HepG2 (cell line): ENCODE results near the gene BCAS3. TPM values are rescaled to one million over a fixed set of nuclear protein-coding genes. Genes with fewer than 3 reads are reported as not detected.

ENCODE experiments used
- ARID2 ChIP-seq: sonication (generic); formaldehyde crosslinking; IDR thresholded peaks from 2 replicates; pipeline ENCODE4 v1.8.1; 2022; ENCODE audit warnings: mild to moderate bottlenecking, missing genetic modification reagents, borderline replicate concordance
- ATF7 ChIP-seq, 2 experiments: fragments of 450-650 bp in 1 of 2; sonication (generic) in 1 of 2; formaldehyde crosslinking in 1 of 2; IDR thresholded peaks; 2 replicates each; pipeline versions ENCODE4 v1.4.0 to v1.6.1; 2016 to 2020; ENCODE audit warnings: antibody characterized with exemption in 1 of 2, mild to moderate bottlenecking in 1 of 2, missing genetic modification reagents in 1 of 2
- CREB1 ChIP-seq, 2 experiments: fragments of 450-650 bp in 1 of 2; IDR thresholded peaks; 2 replicates each; pipeline ENCODE4 v1.6.1; 2016 to 2017; ENCODE audit warnings: control low read depth in 1 of 2, mild to moderate bottlenecking in 1 of 2, missing compliant biosample characterization in 1 of 2, missing genetic modification characterization in 1 of 2
- HES4 ChIP-seq: sonication (generic); formaldehyde crosslinking; IDR thresholded peaks from 2 replicates; pipeline ENCODE4 v1.9.0; 2021; ENCODE audit warnings: mild to moderate bottlenecking, missing genetic modification reagents, borderline replicate concordance
- PCBP1 ChIP-seq: fragments of 200-400 bp; formaldehyde crosslinking; IDR thresholded peaks from 2 replicates; pipeline ENCODE4 v1.6.1; 2017; ENCODE audit warnings: mild to moderate bottlenecking, low read depth, low read length, borderline replicate concordance
- RFX3 ChIP-seq: IDR thresholded peaks from 2 replicates; pipeline ENCODE4 v1.6.1; 2016; ENCODE audit warnings: missing biosample characterization, missing genetic modification reagents
- RORA ChIP-seq: sonication (generic); formaldehyde crosslinking; IDR thresholded peaks from 2 replicates; pipeline ENCODE4 v1.5.0; 2020; ENCODE audit warnings: mild to moderate bottlenecking, missing genetic modification reagents, moderate library complexity
- ZNF160 ChIP-seq: sonication (generic); formaldehyde crosslinking; IDR thresholded peaks from 2 replicates; pipeline ENCODE4 v1.8.0; 2022; ENCODE audit warnings: mild to moderate bottlenecking, inconsistent platforms, missing genetic modification reagents
- ZNF326 ChIP-seq: sonication (generic); formaldehyde crosslinking; IDR thresholded peaks from 2 replicates; pipeline ENCODE4 v1.4.0; 2020; ENCODE audit warnings: missing genetic modification reagents, borderline replicate concordance
- ZNF792 ChIP-seq: IDR thresholded peaks from 2 replicates; pipeline ENCODE4 v1.6.1; 2016
- ZSCAN21 ChIP-seq: sonication (generic); formaldehyde crosslinking; IDR thresholded peaks from 2 replicates; pipeline ENCODE4 v1.8.0; 2022; ENCODE audit warnings: mild to moderate bottlenecking, missing genetic modification reagents, moderate library complexity, borderline replicate concordance
- polyA plus RNA-seq, 8 experiments: library from polyadenylated mRNA; depleted of rRNA in 3 of 8; stranded (reverse) in 7 of 8; unstranded in 1 of 8; fragments of >200 nt; fragmentation: Illumina TruSeq in 4 of 8; extraction: Trizol in 4 of 8; gene quantifications; 2 replicates each; pipeline versions ENCODE4 v1.2.1 to v1.2.3, GENCODE V29; 2011 to 2016; ENCODE audit warnings: low read depth in 4 of 8, missing spikeins in 1 of 8, mixed read lengths in 1 of 8; ENCODE audit not compliant: insufficient read depth in 1 of 8
- total RNA-seq, 5 experiments: library from RNA; depleted of rRNA; stranded (reverse); fragments of >200 nt; fragmentation: Illumina TruSeq; extraction: Trizol; gene quantifications; 2 replicates each; pipeline ENCODE4 v1.2.3, GENCODE V29; 2016; ENCODE audit warnings: low read depth in 1 of 5
- TF ChIP-seq, protein P1 (sequence below): sonication (generic); formaldehyde crosslinking; IDR thresholded peaks from 2 replicates; pipeline ENCODE4 v1.4.0; 2020; ENCODE audit warnings: missing genetic modification reagents
- TF ChIP-seq, protein P2 (sequence below): IDR thresholded peaks from 2 replicates; pipeline ENCODE4 v1.6.1; 2016; ENCODE audit warnings: low read depth, control low read depth
- TF ChIP-seq, protein P3 (sequence below): sonication (generic); formaldehyde crosslinking; IDR thresholded peaks from 2 replicates; pipeline ENCODE4 v1.5.1; 2020; ENCODE audit warnings: mild to moderate bottlenecking, moderate library complexity, missing genetic modification reagents
- TF ChIP-seq, protein P4 (sequence below): sonication (generic); formaldehyde crosslinking; IDR thresholded peaks from 2 replicates; pipeline ENCODE4 v1.5.0; 2020; ENCODE audit warnings: mild to moderate bottlenecking, missing genetic modification reagents, borderline replicate concordance

Gene BCAS3
- total and polyA plus RNA-seq, 2 of the 13 experiments (the other 11 are each of a cell fraction or from before 2014, with no cell fraction given): 10.7 to 11.2 TPM

DNA sequence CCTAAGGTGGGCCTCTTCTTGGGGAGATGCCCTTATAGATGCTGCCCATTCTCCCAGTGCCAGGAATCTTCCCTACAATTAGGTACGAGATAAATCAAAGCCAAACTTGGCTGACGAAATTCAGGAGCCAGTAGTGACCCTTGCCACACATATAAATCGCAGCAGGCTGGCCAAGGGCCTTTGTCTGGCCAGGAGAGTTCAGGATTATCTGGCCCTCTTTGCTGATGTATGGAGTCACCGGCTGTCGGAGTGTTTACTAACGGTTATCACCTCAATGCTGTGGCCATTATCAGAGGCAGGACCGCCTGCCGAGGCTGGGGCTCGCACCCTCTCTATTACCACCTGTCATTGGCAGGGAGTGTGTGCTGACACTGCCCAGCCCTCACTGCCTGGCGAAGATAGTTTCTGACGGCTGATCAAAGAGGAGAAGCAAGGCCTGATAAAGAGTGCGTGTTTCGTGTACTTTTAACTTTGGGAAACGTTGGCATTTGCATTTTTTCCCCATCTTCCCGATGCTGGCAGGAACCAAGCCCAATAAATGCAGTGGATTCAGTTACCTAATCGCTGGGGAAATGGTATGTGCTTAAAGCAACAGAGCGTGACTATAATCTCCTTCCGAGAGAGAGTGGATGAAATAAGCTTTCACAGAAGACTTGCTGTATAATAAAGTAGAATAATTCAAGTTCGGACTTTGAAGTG is 689.2 kb downstream of the BCAS3 start (continued):
- TF ChIP-seq, protein P1, sequence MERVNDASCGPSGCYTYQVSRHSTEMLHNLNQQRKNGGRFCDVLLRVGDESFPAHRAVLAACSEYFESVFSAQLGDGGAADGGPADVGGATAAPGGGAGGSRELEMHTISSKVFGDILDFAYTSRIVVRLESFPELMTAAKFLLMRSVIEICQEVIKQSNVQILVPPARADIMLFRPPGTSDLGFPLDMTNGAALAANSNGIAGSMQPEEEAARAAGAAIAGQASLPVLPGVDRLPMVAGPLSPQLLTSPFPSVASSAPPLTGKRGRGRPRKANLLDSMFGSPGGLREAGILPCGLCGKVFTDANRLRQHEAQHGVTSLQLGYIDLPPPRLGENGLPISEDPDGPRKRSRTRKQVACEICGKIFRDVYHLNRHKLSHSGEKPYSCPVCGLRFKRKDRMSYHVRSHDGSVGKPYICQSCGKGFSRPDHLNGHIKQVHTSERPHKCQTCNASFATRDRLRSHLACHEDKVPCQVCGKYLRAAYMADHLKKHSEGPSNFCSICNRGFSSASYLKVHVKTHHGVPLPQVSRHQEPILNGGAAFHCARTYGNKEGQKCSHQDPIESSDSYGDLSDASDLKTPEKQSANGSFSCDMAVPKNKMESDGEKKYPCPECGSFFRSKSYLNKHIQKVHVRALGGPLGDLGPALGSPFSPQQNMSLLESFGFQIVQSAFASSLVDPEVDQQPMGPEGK (CRISPR knock-in tag): peak; percentile 86
- no peak for TF ChIP-seq ZNF326 (CRISPR knock-in tag)
- TF ChIP-seq, protein P2, sequence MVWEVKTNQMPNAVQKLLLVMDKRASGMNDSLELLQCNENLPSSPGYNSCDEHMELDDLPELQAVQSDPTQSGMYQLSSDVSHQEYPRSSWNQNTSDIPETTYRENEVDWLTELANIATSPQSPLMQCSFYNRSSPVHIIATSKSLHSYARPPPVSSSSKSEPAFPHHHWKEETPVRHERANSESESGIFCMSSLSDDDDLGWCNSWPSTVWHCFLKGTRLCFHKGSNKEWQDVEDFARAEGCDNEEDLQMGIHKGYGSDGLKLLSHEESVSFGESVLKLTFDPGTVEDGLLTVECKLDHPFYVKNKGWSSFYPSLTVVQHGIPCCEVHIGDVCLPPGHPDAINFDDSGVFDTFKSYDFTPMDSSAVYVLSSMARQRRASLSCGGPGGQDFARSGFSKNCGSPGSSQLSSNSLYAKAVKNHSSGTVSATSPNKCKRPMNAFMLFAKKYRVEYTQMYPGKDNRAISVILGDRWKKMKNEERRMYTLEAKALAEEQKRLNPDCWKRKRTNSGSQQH (CRISPR knock-in tag): no peak
- TF ChIP-seq RORA: 0 out of 2 replicates have a peak, but pooled peaks have one; percentile 69
- TF ChIP-seq CREB1 (IDR thresholded peaks at IDR 0.05): peak; percentile 30; the same call in 1 of the 2 replicates
- peak; percentile 84 for TF ChIP-seq CREB1 (CRISPR knock-in tag; IDR thresholded peaks at IDR 0.05)
- TF ChIP-seq ZNF160 (CRISPR knock-in tag): 0 out of 2 replicates have a peak, but pooled peaks have one; percentile 41
- peak; percentile 87 for TF ChIP-seq ZSCAN21
- TF ChIP-seq, protein P3, sequence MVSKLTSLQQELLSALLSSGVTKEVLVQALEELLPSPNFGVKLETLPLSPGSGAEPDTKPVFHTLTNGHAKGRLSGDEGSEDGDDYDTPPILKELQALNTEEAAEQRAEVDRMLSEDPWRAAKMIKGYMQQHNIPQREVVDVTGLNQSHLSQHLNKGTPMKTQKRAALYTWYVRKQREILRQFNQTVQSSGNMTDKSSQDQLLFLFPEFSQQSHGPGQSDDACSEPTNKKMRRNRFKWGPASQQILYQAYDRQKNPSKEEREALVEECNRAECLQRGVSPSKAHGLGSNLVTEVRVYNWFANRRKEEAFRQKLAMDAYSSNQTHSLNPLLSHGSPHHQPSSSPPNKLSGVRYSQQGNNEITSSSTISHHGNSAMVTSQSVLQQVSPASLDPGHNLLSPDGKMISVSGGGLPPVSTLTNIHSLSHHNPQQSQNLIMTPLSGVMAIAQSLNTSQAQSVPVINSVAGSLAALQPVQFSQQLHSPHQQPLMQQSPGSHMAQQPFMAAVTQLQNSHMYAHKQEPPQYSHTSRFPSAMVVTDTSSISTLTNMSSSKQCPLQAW: peak; percentile 79
- TF ChIP-seq RFX3: no peak
- no peak for TF ChIP-seq PCBP1
- TF ChIP-seq, protein P4, sequence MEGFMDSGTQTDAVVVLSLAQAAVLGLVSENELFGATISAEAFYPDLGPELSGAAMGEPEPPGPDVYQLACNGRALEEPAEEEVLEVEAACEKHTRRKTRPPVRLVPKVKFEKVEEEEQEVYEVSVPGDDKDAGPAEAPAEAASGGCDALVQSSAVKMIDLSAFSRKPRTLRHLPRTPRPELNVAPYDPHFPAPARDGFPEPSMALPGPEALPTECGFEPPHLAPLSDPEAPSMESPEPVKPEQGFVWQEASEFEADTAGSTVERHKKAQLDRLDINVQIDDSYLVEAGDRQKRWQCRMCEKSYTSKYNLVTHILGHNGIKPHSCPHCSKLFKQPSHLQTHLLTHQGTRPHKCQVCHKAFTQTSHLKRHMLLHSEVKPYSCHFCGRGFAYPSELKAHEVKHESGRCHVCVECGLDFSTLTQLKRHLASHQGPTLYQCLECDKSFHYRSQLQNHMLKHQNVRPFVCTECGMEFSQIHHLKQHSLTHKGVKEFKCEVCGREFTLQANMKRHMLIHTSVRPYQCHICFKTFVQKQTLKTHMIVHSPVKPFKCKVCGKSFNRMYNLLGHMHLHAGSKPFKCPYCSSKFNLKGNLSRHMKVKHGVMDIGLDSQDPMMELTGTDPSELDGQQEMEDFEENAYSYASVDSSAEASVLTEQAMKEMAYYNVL (CRISPR knock-in tag): peak; percentile 83; the same call in 1 of the 2 replicates
- TF ChIP-seq HES4: no peak; the same call in 1 of the 2 replicates
- TF ChIP-seq ARID2: peak; percentile 88; the same call in 1 of the 2 replicates
- TF ChIP-seq ATF7 (IDR thresholded peaks at IDR 0.05): no peak
- peak; percentile 41; the same call in 1 of the 2 replicates for TF ChIP-seq ATF7 (CRISPR knock-in tag; IDR thresholded peaks at IDR 0.05)
- TF ChIP-seq ZNF792: no peak
